ENCODE results near the gene USP40.

The USP40 gene

GRCh38 chr2:233482616-233483015 is 84.0 kb downstream of the USP40 start:
- no peak overlapping the region for H3K4me3 ChIP-seq (ENCODE audit: low read depth, low read length)
- DNase-seq (ENCODE audit: low read depth): no peak
- no peak for TF ChIP-seq CTCF (IDR thresholded peaks at IDR 0.05; ENCODE audit: insufficient read depth, low read depth, low read length, missing control alignments)

DNA sequence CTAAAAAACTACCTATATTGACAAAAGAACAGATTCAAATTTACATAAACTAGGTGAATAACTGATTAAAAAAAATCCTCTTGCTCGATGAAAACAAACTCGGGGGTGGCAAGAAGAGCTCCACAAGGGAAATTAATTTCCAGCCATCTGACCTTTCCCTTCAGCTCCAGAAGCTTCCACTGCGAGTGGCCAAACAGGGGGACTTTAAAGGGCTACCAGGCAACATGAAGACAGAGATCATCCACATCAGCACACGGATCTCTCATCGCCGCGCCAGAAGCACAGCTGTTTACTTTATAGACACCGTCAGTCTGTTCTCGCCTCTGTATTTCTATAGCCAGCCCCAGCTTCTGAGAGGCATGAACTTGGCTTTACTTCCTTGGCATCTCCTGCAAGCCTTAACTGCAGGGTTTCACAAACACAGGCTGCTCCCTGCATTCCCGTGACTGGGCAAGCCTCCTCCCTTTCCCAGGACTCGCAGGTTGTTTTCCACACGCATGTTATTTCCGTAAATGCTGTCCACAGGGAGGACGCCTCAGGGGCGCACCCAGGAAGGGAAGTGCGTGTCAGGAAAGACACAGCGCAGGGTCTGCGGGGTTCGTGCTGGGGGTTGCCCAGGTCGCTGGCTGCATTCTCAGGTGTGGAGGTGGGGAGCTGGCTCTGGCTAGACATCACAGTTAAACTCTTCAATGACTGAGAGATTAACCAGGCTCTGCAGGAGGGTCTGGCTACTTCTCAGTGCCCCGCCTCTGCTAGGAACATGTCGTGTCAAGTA is 85.0 kb downstream of the USP40 start:
- no peak overlapping the region for H3K4me3 ChIP-seq (ENCODE audit: low read depth, low read length)
- no peak for TF ChIP-seq CTCF (IDR thresholded peaks at IDR 0.05; ENCODE audit: insufficient read depth, low read depth, low read length, missing control alignments)
- DNase-seq (ENCODE audit: low read depth): no peak

- DNase-seq (ENCODE audit: low read depth): no peak
- no peak for TF ChIP-seq CTCF (IDR thresholded peaks at IDR 0.05; ENCODE audit: insufficient read depth, low read depth, low read length, missing control alignments)
- no peak overlapping the region for H3K4me3 ChIP-seq (ENCODE audit: low read depth, low read length)
Observed at GRCh38 chr2:233480490-233481202, 85.9 kb downstream of the USP40 start.

DNA sequence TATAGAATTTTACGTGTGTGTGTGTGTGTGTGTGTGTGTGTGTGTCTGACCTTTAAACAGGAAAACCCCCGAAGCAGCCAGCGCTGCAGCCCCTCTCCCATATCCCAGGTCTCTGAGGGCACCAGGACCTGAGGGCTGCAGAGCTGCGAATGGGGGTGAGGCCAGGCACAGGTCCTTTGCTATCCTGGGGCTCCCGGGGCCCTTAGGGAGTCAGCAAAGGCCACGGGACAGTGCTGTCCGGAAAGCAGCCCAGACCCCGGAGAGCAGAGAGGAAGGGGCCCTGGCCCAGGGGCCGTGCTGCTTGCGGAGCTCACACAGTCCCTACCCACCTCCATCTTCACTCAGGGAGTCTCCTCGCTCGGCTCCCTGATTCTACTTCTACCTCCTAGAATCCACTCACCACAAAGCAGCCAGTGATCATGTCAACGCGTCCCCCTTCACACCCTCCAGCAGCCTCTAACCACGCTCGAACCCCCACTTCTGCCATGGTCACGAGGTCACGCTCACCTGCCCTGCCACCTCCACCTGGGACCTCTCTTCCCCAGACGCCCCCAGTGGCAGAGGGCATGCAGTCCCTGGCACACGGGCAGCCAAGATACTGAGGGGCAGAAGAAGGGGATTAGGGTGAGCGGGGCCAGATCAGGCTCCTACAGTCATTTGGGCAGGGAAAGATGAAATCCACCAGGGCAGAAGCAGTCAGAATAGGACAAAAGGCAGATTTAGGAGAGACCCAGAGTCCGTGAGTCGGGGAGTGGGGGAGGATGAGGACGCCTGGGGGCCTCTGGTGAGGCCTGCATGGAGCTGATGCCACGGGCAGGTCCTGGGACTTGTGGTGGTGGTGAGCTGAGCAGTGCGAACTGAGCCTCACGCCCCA is 86.7 kb downstream of the USP40 start:
- H3K4me3 ChIP-seq (ENCODE audit: low read depth, low read length): no peak overlapping the region
- TF ChIP-seq CTCF (IDR thresholded peaks at IDR 0.05; ENCODE audit: insufficient read depth, low read depth, low read length, missing control alignments): no peak
- DNase-seq (ENCODE audit: low read depth): no peak

- DNase-seq (ENCODE audit: low read depth): no peak
- no peak for TF ChIP-seq CTCF (IDR thresholded peaks at IDR 0.05; ENCODE audit: insufficient read depth, low read depth, low read length, missing control alignments)
- no peak overlapping the region for H3K4me3 ChIP-seq (ENCODE audit: low read depth, low read length)
Observed at GRCh38 chr2:233477548-233478433, 88.8 kb downstream of the USP40 start.
